Stimulated activated CD4-positive, alpha-beta T cell treated with anti-CD3 and anti-CD28 coated beads, TNF-alpha, amount 100 ng/mL, for 4 hours (primary cell): ENCODE measurements around the gene MYO10.
"Not testable (repeated sequence)": the region's sequence is repeated elsewhere in the genome, so short reads cannot be mapped to it uniquely, and the experiment has no call there.

ENCODE experiments used
- DNase-seq, 3 experiments: peaks; one replicate each; pipeline ENCODE4 v3.0.0-alpha.2; 2020; ENCODE audit warnings: low read depth in 3 of 3

Gene MYO10

DNA sequence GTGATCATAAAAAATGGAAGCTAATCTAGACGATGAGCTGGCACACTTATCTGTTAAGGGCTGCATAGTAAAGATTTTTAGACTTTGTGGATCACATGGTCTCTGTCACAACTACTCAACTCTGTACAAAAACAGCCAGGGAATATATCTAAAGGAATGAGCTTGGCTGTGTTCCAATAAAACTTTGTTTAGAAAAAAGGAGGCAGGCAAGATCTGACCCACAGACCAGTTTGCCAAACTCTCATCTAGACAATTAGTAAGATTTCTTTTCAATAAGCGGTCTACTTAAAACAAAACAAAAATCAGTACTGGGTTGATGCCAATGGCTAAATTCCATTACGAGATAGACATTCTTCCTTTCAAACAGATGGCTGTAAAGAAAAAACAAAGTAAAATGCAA, 266.3 kb downstream of the MYO10 start:
- DNase-seq = no peak

DNA sequence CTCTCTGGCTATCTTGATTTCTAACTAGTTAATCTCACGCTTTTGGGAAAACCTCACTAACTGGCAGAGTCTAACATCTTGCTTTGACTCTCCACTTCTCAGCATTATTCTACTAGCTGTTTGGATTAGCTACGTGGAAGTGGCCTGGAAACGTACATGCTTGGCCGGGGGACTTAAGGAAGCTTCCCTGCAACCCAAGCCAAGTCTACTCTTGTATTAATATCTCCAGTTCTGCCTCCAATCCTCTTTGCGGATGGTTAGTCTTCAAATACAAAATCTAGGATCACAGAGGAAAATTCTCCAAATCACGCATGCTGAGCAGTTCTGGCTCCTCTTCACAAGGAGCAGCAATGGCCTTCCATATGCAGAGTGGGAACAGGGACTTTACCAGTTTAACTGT, 267.5 kb downstream of the MYO10 start:
- DNase-seq = no peak

DNA sequence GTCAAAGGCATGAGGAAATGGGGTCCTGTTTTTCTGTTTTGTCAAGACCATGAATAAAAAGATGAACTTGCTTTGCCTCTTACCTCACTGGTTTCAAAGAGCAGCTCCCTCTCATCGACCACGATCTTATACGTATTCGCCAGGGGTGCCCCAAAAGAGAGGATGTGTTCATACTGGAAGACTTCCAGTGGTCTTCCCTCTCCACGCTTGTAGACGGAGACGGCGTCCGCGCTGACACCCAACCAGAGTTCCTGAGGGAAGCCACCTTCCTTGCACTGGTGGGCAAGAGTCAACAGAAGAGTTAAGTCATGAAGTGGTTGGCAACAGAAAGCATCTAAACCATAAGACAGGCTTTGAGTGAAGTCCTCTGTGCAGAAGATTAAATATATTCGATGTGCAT, 267.9 kb downstream of the MYO10 start:
- DNase-seq = no peak

DNA sequence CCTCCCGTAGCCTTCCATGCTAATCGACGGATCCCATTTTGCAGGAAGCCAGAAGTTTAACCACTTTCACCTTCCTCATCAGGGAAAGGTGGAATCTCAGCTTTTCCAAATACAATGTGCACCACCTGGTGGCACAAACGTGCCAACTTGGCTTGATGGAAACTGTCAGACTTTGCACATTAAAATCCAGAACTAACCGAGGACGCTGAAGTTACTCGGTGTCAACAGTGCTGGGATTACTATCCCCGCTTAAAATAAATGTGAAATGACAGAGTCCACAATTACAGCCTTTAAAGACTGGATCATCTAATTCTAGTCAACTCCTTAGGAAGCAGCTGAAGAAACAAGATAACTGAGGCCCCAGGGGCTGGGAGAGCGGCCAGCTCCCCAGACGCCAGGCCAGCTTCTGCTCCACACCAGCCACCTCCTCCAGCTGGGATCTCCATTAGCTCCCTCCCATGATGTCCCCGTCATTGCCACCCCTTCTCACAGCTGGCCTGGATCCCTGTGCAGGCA, 269.1 kb downstream of the MYO10 start:
- no peak for DNase-seq

DNA sequence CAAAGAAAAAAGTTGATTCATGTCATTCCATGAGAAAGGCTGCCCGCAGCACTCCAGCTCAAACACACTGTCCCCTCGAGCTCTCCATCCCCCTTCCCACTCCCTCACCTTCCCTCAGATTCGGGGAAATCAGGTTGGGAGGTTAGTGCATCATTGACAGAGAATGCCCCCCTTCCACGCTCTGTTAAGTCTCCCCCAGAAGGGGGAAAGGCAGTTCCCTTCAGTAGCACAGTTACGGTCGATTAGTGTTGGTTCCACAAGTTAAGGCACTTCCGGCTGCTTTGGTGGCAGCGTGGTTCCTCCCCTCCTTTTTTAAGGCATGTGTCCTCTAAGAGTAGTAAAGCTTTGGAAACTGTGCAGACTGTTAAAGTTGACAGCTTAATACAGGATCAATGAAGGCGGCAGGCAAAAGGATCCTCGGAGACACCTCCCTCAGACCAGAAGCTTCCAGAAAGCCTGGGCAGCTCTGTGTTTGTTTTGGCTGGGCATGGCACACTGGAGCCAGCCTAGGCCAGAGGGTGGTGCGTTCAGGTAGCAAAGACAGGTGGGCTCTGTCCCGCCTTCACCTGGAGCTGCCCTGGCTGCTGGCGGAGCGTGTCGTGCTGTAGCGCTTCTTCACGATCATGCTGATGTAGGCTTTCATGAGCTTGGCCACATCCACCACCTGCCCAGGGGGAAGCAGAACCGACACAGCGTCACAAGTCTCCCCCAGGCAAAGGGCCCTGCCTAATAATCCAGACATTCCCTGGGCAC, 269.8 kb downstream of the MYO10 start:
- DNase-seq = no peak

DNA sequence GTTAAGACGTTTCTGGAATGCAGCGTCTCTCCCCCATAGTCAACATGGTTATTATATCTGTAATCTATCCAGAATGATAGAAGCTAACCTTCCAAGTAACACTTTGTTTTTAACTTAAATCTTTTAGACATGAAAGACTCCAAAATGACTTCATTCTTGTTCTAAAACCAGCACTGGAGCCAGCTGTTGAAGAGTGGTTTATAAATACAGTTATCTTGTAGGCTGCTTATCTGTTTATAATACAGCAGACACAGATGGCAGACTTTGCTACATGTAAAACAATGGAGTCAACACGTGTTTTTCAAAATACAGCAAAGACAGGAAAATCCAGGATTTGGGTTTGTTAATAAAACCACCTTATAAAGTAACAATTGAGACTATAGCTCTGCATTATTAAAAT, 270.5 kb downstream of the MYO10 start:
- no peak for DNase-seq

DNA sequence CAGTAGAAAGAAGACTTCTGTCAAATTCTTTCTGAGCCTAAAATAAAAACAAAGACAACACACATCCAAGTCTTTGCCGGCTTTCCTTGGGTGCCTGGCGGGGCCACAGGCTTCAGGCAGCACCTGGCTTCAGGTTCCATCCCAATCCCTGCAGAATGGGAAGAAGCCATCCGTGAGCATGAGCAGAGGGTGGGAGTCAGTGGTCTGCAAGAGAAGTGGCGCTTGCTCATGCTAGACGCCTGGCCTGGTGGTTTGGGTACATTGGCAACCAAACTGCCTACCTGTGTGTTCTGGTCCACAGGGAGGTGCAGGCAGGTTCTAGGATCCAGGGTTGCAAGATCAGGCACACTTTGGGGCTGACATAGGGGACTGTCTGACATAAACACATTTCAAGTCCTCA, 271.7 kb downstream of the MYO10 start:
- no peak for DNase-seq

DNA sequence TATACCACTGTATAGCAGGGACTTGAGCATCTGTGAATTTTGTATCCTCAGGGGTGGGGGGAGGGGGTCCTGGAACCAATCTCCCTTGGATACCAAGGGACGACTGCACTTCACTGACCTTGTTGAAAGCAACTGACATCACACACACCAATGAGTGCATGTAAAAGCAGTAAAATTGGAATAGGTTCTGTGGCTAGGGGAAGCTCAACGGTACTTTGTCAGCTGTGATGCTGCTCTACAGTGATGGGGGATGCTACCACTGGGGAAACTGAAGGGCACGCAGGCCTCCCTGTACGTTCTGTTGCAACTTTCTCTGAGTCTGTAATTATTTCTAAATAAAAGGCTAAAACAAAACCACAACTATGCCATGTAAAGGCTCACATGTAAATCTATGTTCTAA, 272.2 kb downstream of the MYO10 start:
- no peak for DNase-seq

DNA sequence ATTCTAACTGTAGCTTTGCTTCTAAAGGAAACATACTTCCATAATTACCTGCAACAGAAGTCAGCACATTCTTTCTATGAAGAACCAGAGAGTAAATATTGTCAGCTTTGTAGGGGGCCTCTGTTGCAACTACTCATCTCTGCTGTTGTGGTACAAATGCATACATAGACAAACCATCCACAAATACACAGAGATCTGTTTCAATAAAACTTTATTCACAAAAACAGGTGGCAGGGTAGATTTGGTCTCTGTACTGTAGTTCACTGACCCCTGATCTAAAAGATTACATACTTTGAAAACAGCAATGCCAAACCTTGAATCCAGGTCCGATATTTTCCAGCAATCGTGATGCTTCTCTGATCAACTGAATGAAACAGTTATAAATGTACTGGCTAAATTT, 274.4 kb downstream of the MYO10 start:
- no peak for DNase-seq

DNA sequence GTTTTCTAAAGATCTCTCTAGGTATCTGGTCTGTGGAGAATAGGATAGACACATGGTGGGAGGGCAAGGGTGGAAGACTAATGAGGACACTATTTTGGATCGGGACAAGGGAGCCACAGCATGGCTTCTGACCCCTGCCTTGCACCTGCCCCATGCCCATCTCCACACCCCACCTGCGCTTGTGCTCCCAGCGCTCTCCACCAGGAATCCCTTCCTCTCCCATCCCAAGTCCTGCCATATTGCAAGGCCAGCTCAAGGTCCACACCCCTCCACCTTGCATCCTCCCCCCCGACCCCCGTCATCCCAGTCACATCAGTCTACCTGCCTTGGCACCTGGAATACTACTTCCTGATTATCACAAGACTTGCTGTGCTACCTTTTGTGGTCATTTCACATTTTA, 275.1 kb downstream of the MYO10 start:
- DNase-seq = no peak

DNA sequence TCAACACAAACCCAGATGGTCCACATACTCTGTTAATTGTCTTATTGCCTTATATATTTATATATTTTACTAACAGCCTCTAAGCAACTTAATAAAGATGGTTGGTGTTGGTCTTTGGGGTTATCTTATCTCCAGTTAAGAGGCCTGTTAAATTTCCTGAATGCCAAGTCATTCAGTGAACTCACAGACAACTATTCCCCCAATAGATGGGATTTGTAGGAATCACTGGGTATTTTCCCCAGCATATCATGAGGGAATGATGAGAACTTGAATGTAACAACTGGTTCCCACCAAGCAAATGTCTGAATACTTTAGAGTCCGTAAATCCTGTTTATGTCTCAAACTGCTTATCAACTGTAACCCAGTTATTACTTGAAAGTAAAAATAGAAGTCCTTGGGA, 276.6 kb downstream of the MYO10 start:
- no peak for DNase-seq

DNA sequence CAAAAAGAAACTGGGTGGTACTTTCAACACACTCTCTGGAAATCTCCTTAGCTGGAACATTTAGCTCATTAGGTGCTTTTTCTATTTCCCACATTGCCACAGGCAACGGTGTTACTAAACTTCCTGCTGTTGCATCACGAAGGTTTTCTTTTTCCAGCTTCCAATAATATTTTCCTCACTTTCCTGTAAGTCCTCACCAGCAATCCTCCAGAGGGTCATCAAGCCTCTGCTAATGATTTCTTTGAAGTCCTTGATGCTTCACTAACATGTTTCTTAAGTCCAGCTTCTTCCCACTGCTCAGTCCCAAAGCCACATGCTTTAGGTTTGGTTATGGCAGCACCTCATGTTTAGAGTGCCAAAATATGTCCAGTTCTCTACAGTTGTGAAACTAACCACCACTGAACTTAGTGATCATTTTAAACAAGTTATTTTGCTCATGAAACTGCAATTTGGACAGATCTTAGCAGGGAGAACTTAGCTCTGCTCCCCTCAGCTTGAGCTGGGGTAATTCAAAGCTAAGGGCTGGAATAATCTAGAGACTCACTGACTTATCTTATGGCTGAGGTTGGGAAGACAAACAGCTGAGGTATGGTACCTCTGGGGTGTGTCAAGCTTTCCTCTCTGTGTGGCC, 279.4 kb downstream of the MYO10 start:
- no peak for DNase-seq

DNA sequence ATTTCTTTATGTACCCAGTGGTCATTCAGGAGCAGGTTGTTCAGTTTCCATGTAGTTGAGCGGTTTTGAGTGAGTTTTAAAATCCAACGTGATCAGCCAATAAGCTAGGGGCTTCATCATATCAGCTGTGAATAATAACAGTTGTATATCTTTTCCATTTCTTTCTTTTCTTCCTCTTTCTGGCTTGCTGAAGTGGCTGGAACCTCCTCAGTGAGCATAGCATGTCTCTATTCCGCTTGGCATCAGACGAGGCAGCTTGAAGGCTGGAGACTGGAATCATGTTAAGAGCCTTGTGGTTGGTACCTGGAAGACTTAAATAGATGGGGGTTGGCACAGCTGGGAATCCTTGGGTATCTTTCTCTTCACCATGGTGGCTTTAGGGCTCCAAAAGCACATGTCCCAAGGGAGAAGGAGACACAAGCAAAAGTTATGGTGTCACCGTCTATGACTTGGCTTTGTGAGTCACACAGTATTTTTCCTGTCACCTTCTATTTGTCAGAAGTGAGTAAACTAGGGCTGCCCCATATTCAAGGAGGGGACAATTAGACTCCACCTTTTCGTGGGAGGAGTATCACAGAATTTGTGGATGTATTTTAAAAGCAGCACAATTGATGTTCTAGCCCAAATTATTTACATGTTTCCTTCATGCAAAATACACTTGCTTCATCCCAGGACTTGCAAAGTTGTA, 281.3 kb downstream of the MYO10 start:
- DNase-seq = no peak

DNA sequence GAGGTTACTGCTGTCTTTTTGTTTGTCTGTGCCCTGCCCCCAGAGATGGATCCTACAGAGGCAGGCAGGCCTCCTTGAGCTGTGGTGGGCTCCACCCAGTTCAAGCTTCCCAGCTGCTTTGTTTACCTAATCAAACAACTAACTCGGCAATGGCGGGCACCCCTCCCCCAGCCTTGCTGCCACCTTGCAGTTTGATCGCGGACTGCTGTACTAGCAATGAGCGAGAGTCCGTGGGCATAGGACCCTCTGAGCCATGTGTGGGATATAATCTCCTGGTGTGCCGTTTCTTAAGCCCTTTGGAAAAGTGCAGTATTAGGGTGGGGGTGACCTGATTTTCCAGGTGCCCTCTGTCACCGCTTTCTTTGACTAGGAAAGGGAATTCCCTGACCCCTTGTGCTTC, 287.3 kb downstream of the MYO10 start:
- DNase-seq = not testable (repeated sequence)

DNA sequence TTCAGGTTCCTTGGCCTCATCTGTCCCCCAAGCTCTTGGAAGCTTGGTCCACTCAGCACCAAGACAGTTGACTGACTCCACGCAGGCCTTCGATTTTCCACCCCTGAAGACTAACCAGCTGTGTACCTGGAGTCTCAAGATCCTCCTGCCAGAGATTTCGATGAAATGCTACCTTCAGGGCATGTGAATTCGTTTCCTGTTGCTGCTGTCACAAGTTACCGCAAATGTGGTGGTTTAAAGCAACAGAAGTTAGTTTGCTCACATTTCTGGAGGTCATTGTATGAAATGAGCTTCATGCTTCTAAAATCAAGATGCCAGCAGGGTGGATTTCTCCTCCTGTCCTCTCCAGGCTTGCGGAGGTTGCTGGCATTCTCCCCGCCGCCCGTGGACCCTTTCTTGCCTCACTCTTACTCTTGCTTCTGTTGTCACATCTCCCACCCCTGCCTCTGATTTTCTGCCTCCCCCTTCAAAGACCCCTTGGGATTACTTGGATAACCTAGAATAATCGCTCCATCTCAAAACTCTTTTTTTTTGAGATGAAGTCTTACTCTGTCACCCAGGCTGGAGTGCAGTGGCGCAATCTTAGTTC, 291.7 kb downstream of the MYO10 start:
- DNase-seq = no peak

DNA sequence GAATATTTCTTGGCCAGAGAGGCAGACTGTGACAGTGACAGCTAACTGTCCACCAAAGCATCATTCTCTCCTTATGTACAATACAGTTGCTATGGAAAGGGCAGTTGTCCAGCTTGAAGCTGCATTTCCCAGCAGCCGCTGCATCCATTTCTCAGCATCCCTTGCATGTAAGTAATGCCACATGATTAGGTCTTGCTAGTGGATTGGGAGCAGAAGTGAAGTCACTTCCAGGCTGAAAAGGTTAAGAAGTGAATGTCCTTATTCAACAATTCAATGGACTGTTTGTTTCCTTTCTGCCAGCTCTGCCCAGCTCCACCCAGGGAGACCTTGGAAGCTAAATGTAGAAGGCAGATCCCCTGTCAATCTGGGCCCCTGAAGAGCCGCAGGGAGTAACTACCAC, 293.2 kb downstream of the MYO10 start:
- no peak for DNase-seq

DNA sequence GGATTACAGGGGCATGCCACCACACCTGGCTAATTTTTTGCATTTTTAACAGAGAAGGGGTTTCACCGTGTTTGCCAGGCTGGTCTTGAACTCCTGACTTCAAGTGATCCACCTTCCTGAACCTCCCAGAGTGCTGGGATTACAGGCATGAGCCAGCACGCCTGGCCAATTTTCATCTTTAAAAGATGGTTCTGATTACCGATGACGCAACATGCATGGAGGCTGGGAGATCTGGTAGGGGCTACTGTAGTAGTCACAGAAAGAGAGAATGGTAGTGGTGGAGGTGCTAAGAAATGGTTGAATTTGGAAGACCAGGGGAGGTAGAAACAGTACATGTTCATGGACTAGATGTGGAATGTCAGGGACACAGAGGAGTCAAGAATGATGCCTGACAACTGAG, 296.9 kb downstream of the MYO10 start:
- no peak for DNase-seq

DNA sequence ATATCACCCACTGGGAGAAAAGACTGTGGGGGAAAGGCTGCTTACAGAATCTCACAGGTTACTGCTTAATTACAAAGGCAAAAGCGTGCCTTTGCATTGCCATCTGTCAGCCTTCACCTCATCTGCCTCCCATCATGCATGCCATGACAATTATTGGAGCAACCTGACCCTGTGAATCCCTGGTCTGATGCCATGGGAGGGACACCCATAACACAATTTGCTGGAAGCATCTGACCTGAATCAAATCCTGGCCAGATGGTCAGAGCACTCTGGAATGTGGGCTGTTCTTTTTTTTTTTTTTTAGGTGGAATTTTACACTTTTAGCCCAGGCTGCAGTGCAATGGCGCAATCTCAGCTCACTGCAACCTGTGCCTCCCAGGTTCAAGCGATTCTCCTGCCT, 307.7 kb downstream of the MYO10 start:
- no peak for DNase-seq

DNA sequence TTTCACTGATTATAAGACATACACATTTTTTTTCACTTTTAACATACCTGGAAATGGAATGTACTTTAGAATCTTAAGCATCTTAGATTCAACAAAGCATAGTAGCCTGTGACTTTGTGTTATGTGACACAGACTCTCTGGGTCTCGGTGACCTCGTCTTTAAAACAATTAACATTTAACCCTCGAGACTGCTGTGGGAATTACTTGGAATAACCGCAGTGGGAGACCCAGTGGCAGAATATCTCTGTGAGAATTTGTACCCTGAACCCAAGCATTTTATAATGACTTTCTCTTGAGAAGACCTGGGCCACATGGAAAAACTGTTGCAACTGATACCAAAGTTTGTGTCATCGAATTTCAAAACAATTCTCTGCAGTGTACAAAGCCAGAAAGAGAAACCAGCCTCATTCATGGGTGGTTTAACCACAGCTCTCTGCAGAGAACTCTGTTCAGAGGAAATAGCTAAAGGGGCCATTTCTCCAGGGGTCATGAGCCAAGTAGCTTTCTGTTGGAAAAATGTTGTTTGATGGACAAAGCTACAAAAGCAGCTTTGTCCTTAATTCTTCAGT, 309.3 kb downstream of the MYO10 start:
- no peak for DNase-seq

DNA sequence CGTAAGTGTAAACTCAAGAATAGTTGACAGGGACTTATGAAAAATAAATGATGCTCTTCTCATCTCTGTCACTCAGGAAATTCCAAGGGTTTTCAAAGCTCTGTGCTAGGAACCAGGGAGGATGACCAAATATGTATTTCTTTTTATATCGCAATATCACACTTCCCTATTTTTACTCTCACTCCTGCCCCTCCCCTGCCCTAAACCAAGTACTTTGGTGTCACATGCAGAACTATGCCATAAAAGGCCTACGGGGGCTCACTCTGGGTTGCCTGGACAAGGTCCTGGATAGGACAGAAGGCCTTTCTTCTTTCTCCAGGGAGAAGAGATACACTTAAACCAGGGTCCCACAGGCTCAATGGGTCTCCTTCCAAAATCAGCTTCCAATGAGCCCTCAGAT, 311.0 kb downstream of the MYO10 start:
- no peak for DNase-seq

DNA sequence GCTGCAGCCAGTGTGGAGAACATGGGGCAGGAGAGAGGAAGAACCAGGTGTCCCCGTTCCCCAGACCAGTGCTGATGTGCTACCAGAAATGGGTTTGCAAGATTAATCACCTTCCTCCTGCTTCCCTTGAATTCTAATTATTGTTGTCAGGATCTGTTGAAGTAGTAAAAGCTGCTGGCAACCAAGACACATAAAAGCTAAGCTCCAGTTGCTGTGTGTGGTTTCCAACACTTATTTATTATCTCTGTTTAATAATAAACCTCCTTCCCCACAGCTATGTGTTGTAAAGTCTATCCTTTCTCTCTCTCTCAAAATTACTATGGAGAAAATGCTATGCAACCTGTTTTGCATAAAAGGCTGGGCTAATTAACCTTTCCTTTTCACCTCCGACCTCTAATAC, 317.0 kb downstream of the MYO10 start:
- no peak for DNase-seq
